ENCODE measurements around the gene PCDH15.

PCDH15 gene

GRCh38 chr10:54710918-54711317, 90.1 kb downstream of the PCDH15 start:
- in situ Hi-C loops (cut with HindIII; ENCODE audit: low sequenced_read_pairs), result no loop called here

DNA sequence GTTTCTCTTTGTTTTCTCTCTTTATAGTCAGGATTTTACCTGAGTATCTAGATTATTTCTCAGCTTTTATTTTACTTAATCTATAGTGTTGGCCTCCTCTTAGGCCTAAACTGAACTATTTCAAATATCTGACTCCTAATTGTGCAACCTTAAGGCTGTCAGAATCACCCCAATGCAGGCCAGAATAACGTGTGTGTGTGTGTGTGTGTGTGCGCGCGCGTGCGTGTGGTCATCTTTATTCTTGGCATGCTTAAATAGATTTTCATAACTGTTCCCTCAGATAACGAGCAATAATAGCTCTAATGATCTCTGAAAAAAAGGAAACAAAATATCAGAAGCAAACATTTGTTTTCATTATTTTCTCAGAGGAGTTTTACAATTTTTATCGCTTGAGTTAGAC, 92.4 kb downstream of the PCDH15 start:
- in situ Hi-C loops (cut with HindIII; ENCODE audit: low sequenced_read_pairs), result no loop called here

- in situ Hi-C loops (cut with HindIII; ENCODE audit: low sequenced_read_pairs), result no loop called here
Measured at GRCh38 chr10:54708021-54708420, 93.0 kb downstream of the PCDH15 start.

DNA sequence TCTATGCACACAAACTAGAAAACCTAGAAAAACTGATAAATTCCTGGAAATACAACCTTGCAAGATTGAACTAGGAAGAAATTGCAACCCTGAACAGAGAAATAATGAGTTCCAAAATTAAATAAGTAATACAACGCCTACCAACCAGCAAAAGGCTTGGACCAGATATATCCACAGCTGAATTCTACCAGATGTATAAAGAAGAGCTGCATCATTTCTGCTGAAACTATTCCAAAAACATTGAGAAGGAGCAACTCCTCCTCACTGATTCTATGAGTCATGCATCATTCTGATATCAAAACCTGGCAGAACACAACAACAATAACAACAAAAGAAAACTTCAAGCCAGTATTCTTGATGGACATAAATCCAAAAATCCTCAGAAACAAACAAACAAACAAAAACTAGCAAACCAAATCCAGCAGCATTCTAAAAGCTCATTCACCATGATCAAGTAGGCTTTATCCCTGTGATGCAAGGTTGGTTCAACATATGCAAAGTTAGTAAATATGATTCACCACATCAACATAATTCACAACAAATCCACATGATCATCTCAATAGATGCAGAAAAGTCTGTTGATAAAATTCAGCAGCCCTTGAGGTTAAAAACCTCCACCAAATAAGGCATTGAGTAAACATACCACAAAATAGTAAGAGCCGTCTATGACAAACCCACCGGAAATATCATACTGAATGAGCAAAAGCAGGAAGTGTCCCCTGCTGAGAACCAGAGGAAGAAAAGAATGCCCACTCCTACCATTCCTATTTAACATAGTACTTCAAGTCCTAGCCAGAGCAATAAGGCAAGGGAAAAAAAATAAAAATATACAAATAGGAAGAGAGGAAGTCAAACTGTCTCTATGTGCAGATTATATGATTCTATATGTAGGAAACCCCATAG, 98.2 kb downstream of the PCDH15 start:
- in situ Hi-C loops (cut with HindIII; ENCODE audit: low sequenced_read_pairs), result no loop called here

DNA sequence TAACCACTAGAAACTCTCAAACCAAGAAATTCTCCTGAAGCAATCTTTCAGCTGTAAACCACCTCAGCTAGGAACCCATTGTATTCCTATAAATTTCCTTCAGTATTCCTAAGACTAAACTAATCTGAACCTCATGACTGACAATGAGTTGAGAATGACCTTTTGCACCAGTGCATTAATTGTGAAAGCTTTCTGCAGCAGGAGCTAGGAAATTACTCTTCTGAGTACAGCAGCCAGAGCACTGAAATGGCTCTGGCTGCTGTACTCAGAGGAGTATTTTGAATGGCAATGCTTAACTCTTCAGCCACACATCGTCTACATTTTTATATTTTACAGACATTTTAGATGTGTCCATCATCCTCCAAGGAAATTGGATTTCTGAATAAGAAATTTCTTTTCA, 109.7 kb downstream of the PCDH15 start:
- in situ Hi-C loops (cut with HindIII; ENCODE audit: low sequenced_read_pairs), result loop anchor here (25.0 kb wide), 1 partner anchor 96 kb away; no protein-coding TSS in a partner anchor

DNA sequence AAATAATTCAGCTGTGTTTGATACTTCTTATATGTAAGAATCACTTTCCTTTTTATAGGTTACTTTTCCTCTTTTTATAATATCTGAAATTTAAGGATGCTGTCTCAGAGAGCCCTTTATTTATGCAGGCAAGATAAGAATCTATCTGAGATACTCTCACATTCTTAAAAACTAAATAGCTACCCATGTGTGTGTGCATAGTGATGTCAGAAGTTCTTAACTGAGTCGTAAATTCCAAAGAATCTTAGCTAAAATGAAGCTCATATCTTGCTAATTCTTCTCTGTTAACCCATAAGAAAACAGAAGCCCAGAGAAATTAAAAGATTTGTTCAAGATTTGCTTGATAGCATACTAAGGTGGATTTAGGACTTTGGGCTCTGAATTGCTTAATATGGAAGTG, 118.5 kb downstream of the PCDH15 start:
- in situ Hi-C loops (cut with HindIII; ENCODE audit: low sequenced_read_pairs), result loop anchor here (25.0 kb wide), 1 partner anchor 105 kb away; no protein-coding TSS in a partner anchor

GRCh38 chr10:54681136-54681535, 119.9 kb downstream of the PCDH15 start:
- in situ Hi-C loops (cut with HindIII; ENCODE audit: low sequenced_read_pairs), result loop anchor here (25.0 kb wide), 1 partner anchor 106 kb away; no protein-coding TSS in a partner anchor

GRCh38 chr10:54667136-54667535, 133.9 kb downstream of the PCDH15 start:
- in situ Hi-C loops (cut with HindIII; ENCODE audit: low sequenced_read_pairs), result no loop called here

- in situ Hi-C loops (cut with HindIII; ENCODE audit: low sequenced_read_pairs), result no loop called here
Measured at GRCh38 chr10:54666192-54666591, 134.8 kb downstream of the PCDH15 start.

DNA sequence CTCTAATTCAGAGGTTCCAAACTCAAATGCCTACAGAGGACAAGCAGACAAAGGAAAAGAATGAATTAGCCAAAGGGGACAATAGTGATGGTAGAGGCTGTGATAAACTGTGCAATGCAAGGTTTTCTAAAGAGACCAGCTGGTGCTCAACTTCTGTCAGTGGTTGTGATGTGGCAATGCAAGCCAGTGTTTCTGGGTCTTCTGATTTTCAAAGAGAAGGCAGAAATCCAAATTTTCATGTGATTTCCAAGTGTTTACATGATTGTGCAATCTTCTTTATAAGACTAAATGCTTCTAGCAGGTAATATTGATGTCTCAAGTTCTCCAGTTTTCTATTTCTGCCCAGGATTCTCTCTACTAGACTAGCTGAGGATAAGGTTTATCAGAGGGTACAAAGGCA, 135.9 kb downstream of the PCDH15 start:
- in situ Hi-C loops (cut with HindIII; ENCODE audit: low sequenced_read_pairs), result no loop called here

DNA sequence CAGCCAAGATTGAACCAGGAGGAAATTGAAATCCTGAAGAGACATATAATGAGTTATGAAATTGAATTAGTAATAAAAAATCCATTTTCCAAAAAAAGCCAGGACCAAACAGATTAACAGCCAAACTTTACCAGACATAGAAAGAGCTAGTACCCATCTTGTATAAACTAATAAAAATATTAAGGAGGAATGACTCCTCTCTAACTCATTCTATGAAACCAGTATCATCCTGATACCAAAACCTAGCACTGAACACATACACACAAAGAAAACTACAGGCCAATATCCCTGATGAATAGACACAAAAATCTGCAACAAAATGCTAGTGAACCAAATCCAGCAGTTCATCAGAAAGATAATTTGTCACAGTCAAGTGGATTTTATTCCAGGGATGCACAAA, 140.6 kb downstream of the PCDH15 start:
- in situ Hi-C loops (cut with HindIII; ENCODE audit: low sequenced_read_pairs), result no loop called here

- in situ Hi-C loops (cut with HindIII; ENCODE audit: low sequenced_read_pairs), result no loop called here
Measured at GRCh38 chr10:54656643-54657042, 144.4 kb downstream of the PCDH15 start.

GRCh38 chr10:54653518-54653917, 147.5 kb downstream of the PCDH15 start:
- in situ Hi-C loops (cut with HindIII; ENCODE audit: low sequenced_read_pairs), result no loop called here

DNA sequence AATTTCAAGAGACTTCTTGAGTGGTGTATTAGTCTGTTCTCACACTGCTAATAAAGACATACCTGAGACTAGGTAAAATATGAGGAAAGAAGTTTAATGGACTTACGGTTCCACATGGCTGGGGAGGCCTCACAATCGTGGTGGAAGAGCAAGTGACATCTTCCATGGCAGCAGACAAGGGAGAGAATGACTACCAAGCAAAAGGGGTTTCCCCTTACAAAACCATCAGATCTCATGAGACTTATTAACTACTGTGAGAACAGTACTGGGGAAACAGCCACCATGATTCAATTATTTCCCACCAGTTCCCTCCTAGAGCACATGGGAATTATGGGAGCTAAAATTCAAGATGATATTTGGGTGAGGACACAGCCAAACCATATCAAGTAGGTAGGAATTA, 150.5 kb downstream of the PCDH15 start:
- in situ Hi-C loops (cut with HindIII; ENCODE audit: low sequenced_read_pairs), result no loop called here

GRCh38 chr10:54622017-54622416, 179.0 kb downstream of the PCDH15 start:
- in situ Hi-C loops (cut with HindIII; ENCODE audit: low sequenced_read_pairs), result no loop called here

- in situ Hi-C loops (cut with HindIII; ENCODE audit: low sequenced_read_pairs), result no loop called here
Measured at GRCh38 chr10:54620352-54620751, 180.7 kb downstream of the PCDH15 start.

DNA sequence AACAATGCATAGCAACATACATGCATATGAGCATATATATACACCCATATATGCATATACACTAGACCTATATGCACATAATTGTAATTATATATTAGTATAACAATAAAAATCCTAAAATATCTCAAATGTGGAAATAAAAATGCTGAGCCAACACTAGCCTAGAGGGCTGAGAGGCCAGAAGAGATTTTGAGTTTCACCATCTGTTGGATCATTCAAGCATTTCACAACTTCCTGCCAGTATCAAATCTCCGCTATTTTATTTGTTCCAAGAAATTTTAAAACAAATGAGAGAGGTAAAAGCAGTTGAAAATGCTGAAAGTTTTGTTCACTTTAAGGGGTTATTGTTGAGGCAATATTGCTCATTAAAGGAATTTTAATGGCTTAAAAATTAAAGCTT, 187.0 kb downstream of the PCDH15 start:
- in situ Hi-C loops (cut with HindIII; ENCODE audit: low sequenced_read_pairs), result no loop called here

GRCh38 chr10:54613162-54613561, 187.9 kb downstream of the PCDH15 start:
- in situ Hi-C loops (cut with HindIII; ENCODE audit: low sequenced_read_pairs), result no loop called here

GRCh38 chr10:54609423-54609822, 191.6 kb downstream of the PCDH15 start:
- in situ Hi-C loops (cut with HindIII; ENCODE audit: low sequenced_read_pairs), result no loop called here

GRCh38 chr10:54607983-54608382, 193.0 kb downstream of the PCDH15 start:
- in situ Hi-C loops (cut with HindIII; ENCODE audit: low sequenced_read_pairs), result no loop called here

DNA sequence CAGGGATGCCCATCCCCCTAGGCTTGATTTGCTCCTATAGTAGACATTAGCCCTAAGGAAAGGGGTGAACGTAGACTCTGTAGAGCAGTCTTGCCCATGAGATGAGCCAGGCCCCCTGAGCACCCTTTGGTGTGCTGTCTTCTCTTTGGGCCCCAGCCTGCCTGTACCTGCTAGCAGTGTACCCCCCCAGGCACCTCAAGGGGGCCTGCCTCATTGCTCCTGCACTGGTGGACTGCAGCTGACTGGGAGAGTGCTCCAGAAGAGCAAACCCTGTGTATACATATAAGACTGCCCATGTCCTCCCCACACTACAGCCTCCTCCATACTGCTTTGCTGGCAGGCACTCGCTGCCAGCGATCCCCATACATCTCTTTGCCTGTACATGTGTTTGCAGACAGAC, 206.7 kb downstream of the PCDH15 start:
- in situ Hi-C loops (cut with HindIII; ENCODE audit: low sequenced_read_pairs), result no loop called here

GRCh38 chr10:54587971-54588370, 213.1 kb downstream of the PCDH15 start:
- in situ Hi-C loops (cut with HindIII; ENCODE audit: low sequenced_read_pairs), result no loop called here

DNA sequence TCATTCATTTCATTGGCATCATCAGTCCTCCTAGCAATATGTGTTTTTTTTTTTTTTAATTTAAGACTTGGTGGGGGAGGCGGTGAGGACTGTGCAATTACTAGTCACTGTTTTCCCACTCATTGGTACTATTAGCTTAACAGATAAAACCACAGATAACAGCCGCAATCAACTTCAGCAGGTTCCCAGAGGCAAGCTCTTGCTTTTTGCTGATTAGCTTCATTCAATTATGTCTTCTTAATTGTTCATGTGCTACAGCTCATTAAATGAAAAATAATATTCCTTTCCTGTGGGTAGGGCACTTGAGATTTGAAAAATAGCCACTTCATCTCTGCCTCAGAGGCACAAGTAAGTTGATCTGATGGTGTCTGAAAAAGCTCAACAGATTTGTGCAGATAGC, 215.5 kb downstream of the PCDH15 start:
- in situ Hi-C loops (cut with HindIII; ENCODE audit: low sequenced_read_pairs), result no loop called here

All from DLD1 (cell line).